Ishikawa (cell line): ENCODE results near the gene PPM1L.

Experiments
- CEBPB ChIP-seq: IDR thresholded peaks from 2 replicates; pipeline ENCODE4 v1.6.1; 2012
- CREB1 ChIP-seq: IDR thresholded peaks from 2 replicates; pipeline ENCODE4 v1.6.1; 2012; ENCODE audit warnings: low read depth
- EGR1 ChIP-seq: IDR thresholded peaks from 2 replicates; pipeline ENCODE4 v1.6.1; 2012
- EP300 ChIP-seq: IDR thresholded peaks from 2 replicates; pipeline ENCODE4 v1.6.1; 2012; ENCODE audit warnings: borderline replicate concordance
- FOXM1 ChIP-seq: IDR thresholded peaks from 2 replicates; pipeline ENCODE4 v1.6.1; 2012; ENCODE audit warnings: low read depth, borderline replicate concordance
- NFIC ChIP-seq: IDR thresholded peaks from 2 replicates; pipeline ENCODE4 v1.6.1; 2012
- RAD21 ChIP-seq: IDR thresholded peaks from 2 replicates; pipeline ENCODE4 v1.6.1; 2012; ENCODE audit warnings: low read depth
- TAF1 ChIP-seq: IDR thresholded peaks from 2 replicates; pipeline ENCODE4 v1.6.1; 2012; ENCODE audit warnings: low read depth, mild to moderate bottlenecking
- TCF12 ChIP-seq: IDR thresholded peaks from 2 replicates; pipeline ENCODE4 v1.6.1; 2012; ENCODE audit warnings: low read depth
- TEAD4 ChIP-seq: IDR thresholded peaks from 2 replicates; pipeline ENCODE4 v1.6.1; 2012
- YY1 ChIP-seq: IDR thresholded peaks from 2 replicates; pipeline ENCODE4 v1.6.1; 2012; ENCODE audit warnings: low read depth
- ZBTB7A ChIP-seq: IDR thresholded peaks from 2 replicates; pipeline ENCODE4 v1.6.1; 2012; ENCODE audit warnings: low read depth
- TF ChIP-seq, protein P1 (sequence below): IDR thresholded peaks from 2 replicates; pipeline ENCODE4 v1.6.1; 2012
- TF ChIP-seq, protein P2 (sequence below): IDR thresholded peaks from 2 replicates; pipeline ENCODE4 v1.6.1; 2012
- TF ChIP-seq, protein P3 (sequence below): IDR thresholded peaks from 2 replicates; pipeline ENCODE4 v1.6.1; 2012; ENCODE audit warnings: low read depth, mild to moderate bottlenecking

Gene PPM1L

DNA sequence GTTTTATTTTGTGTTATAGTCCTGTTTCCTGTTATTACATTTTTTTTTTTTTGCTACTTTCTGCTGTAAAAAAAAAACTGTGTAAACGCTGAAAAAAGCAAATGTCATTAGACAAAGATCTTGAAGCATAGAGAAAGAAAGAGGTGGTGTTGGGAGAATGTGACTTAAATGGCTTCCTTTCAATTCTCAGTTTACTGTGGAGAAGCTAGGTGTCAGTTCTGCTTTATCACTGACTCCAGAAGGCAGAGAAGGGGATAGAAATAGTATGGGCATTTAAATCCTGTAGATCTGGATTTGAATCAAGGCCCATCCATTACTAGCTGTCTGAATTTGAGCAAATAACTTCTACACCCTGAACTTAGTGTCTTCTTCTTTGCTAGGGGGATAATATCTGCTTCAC, 23.0 kb downstream of the PPM1L start:
- TF ChIP-seq, protein P1, sequence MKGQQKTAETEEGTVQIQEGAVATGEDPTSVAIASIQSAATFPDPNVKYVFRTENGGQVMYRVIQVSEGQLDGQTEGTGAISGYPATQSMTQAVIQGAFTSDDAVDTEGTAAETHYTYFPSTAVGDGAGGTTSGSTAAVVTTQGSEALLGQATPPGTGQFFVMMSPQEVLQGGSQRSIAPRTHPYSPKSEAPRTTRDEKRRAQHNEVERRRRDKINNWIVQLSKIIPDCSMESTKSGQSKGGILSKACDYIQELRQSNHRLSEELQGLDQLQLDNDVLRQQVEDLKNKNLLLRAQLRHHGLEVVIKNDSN: no peak
- no peak for TF ChIP-seq CREB1
- TF ChIP-seq, protein P2, sequence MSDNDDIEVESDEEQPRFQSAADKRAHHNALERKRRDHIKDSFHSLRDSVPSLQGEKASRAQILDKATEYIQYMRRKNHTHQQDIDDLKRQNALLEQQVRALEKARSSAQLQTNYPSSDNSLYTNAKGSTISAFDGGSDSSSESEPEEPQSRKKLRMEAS: no peak
- no peak for TF ChIP-seq TCF12
- TF ChIP-seq ZBTB7A: no peak
- no peak for TF ChIP-seq EGR1
- TF ChIP-seq TEAD4: no peak
- TF ChIP-seq, protein P3, sequence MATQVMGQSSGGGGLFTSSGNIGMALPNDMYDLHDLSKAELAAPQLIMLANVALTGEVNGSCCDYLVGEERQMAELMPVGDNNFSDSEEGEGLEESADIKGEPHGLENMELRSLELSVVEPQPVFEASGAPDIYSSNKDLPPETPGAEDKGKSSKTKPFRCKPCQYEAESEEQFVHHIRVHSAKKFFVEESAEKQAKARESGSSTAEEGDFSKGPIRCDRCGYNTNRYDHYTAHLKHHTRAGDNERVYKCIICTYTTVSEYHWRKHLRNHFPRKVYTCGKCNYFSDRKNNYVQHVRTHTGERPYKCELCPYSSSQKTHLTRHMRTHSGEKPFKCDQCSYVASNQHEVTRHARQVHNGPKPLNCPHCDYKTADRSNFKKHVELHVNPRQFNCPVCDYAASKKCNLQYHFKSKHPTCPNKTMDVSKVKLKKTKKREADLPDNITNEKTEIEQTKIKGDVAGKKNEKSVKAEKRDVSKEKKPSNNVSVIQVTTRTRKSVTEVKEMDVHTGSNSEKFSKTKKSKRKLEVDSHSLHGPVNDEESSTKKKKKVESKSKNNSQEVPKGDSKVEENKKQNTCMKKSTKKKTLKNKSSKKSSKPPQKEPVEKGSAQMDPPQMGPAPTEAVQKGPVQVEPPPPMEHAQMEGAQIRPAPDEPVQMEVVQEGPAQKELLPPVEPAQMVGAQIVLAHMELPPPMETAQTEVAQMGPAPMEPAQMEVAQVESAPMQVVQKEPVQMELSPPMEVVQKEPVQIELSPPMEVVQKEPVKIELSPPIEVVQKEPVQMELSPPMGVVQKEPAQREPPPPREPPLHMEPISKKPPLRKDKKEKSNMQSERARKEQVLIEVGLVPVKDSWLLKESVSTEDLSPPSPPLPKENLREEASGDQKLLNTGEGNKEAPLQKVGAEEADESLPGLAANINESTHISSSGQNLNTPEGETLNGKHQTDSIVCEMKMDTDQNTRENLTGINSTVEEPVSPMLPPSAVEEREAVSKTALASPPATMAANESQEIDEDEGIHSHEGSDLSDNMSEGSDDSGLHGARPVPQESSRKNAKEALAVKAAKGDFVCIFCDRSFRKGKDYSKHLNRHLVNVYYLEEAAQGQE: no peak
- TF ChIP-seq FOXM1: no peak
- no peak for TF ChIP-seq RAD21
- no peak for TF ChIP-seq CEBPB

DNA sequence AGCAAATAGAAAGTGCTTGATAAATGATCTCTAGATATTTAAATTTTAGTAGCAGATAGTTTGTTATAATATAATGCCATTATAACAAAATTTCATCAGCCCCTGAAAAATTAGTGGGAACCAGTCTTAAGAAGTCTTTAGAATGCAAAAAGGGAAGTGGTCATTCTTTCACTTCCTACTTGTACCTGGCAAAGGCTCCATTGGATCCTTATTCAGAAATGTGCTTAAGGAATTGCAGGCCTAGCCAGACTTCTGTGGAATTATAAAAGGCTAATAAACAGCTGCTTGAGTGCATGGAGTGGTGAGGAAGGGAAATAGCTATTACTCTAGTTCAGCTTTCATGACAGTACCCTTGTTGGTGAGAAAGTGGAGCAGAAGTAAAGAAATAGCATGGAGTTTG, 24.2 kb downstream of the PPM1L start:
- TF ChIP-seq EP300: no peak
- no peak for TF ChIP-seq RAD21
- TF ChIP-seq, protein P1: no peak
- TF ChIP-seq, protein P3: no peak
- no peak for TF ChIP-seq TCF12
- TF ChIP-seq FOXM1: no peak
- no peak for TF ChIP-seq CEBPB
- TF ChIP-seq NFIC: no peak
- TF ChIP-seq, protein P2: no peak
- TF ChIP-seq ZBTB7A: no peak
- TF ChIP-seq TEAD4: no peak
- TF ChIP-seq TAF1: no peak
- TF ChIP-seq YY1: no peak
- TF ChIP-seq EGR1: no peak

DNA sequence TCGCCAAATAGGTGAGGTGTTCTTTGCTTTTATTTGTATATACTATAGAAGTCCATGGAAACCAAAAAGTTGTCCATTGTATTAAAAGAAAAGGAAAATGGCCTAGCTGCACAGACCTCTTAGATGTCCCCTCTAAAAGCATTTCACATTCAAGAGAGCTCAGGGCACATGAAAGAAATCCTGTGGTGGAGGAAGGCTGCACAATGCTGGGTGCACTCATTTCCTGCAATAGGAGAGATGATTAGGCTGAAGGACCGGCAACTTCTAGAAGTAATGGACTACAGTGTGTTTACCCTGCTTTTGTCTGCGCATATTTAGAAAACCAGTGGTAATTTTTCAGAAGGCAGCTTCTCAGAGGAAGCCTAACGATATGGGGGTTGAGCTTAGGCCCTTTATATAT, 25.4 kb downstream of the PPM1L start:
- TF ChIP-seq FOXM1: no peak

DNA sequence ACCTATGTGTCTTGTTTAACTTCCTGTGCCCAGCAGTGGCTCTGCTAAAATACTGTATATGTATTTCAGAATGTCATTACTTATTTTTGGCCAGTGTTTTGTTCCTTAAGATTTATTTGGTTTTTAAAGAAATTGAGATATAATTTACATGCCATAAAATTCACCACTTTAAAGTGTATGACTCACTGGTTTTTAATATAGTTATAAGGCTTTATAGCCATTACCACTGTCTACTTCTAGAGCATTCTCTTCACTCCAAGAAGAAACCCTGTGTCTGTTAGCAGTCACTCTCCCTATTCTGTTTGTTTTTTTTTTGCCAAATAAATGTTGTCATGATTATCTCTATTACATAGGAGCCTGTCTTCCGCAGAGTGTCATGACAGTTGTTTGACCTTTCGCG, 25.8 kb downstream of the PPM1L start:
- TF ChIP-seq NFIC (no peak), CEBPB (no peak), EGR1 (no peak), ZBTB7A (no peak), TCF12 (no peak)
- TF ChIP-seq, protein P2: no peak
- TF ChIP-seq, protein P3: no peak

DNA sequence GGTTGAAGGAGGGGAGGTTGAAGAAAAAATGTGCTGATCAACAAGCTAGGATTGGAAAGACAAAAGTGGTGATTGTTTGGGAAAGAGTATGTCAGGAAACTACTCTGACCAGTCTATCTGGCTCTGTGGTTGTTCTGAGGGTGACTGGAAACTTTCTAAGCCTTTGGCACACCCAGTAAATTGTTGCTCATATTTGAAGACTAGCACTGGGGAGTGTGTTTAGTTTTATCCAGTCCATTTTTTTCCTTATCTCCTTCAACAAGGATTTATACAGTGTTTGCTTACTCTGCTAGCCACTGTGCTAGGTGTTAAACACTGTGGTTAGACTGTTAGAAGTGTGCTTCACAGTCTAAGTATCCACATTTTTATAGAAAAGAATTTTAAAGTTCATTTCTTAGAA, 28.8 kb downstream of the PPM1L start:
- no peak for TF ChIP-seq FOXM1
- TF ChIP-seq, protein P3: no peak
- no peak for TF ChIP-seq YY1
- TF ChIP-seq CEBPB: no peak
- TF ChIP-seq, protein P1: no peak
